HG03442 (cell line): Measurements from ENCODE around the gene BTN1A1.

Experiments used
- ATAC-seq: cut with Tn5 transposase; IDR thresholded peaks from one replicate; pipeline ENCODE4 v1.9.1; 2021; ENCODE audit warnings: mild to moderate bottlenecking, moderate library complexity; ENCODE audit not compliant: unreplicated experiment

Gene BTN1A1

GRCh38 chr6:26556263-26557070 lies 56.4 kb downstream of the BTN1A1 start:
- no peak for ATAC-seq
